ENCODE measurements around the gene NT5M.

NT5M gene

DNA sequence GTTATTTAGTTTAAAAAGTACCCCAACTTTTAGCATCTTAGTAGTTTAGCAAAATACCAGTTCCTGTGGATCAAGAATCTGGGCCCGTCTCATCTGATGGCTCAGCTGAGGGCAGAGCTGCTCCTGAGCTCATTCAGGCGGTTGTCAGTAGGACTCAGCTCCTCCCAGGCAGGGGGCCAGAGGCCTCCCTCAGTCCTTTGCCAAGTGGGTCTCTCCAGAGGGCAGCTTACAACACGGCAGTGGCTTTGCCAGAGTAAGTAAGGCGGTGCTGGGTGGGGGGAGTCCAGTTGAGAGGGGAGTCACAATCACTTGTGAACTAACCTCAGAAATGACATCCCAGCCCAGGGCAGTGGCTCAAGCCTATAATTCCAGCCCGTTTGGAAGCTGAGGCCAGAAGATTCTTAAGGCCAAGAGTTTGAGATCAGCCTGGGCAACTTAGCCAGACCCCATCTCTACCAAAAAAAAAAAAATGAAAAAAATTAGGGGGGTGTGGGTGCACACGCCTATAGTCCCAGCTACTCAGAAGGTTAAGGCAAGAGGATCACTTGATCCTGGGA is 92.2 kb downstream of the NT5M start:
- DNase-seq (ENCODE audit: low spot score) = no peak

- DNase-seq (ENCODE audit: low spot score) = no peak
Observed at GRCh38 chr17:17395885-17396284, 92.7 kb downstream of the NT5M start.
